ENCODE results near the gene HECA.
A peak's percentile ranks its signal among the peaks of the same experiment; 100 is the strongest.
"Not testable (repeated sequence)": the region's sequence is repeated elsewhere in the genome, so short reads cannot be mapped to it uniquely, and the experiment has no call there.

Gene HECA

DNA sequence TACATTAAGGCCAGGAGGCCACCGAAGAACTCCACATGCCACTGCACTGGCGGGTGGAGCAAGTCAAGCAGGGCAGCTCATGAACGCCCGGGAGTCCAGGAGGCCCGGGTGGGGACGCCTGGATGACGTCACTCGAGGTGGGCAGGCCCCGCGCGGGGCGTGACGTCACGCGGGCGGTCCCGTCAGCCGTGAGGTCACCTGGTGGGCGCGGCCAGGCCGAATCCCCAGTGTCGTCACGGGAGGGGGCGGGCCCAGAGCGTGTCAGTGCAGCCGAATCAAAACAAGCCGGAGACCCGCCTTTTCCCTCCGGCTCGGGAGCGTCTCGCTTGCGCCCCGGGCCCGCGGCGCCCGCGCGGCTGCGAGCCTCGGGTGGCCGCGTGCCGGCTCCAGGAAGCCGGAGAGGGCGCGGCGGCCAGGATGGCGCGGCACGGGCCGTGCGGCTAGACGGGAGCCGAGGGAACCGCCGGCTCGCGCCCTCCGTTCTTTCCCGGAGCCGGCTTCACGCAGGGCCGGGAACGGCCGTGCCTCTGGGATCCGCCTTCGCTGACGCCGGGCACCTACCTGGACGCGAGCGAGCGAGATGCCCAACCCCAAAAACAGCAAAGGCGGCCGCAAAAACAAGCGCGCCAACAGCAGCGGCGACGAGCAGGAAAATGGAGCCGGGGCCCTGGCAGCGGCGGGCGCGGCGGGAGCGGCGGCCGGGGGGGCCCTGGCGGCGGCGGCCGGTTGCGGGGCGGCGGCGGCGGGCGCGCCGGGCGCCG lies at the start of gene HECA:
HECA (plus strand) TSS at position 264 of the 761 bp plus-strand sequence; CDS start at position 581, 317 bp downstream.
- FAIRE-seq, result peak; percentile 80
- peak; percentile 85 for DNase-seq (ENCODE audit: extremely low spot score, insufficient read length, low read depth)

- no peak for FAIRE-seq
These were observed 43.1 kb upstream of the HECA start for GRCh38 chr6:139091826-139092225.

GRCh38 chr6:139099984-139100383 lies 34.9 kb upstream of the HECA start:
- peak; percentile 4 for DNase-seq (ENCODE audit: extremely low spot score, insufficient read length, low read depth)
- FAIRE-seq, result peak; percentile 51

More at GRCh38 chr6:139091826-139092225, 43.1 kb upstream of the HECA start:
- no peak for DNase-seq (ENCODE audit: extremely low spot score, insufficient read length, low read depth)

DNA sequence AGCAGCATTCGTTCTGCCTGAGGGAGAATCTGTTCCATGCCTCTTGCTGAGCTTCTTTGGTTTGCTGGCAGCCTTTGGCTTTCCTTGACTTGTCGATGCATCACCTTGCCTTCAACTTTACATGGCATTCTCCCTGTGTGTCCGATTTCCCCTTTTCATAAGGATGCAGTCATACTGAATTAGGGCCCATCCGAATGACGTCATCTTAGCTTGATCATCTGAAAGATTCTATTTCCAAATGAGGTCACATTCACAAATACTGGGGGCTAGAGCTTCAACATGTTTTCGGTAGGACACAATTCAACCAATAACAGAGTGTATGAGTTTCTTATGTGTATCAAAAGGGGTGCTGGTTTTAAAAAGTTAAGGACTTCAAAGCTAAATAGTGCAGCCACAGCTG lies 27.8 kb upstream of the HECA start:
- FAIRE-seq (no peak), DNase-seq (ENCODE audit: extremely low spot score, insufficient read length, low read depth) (no peak)

DNA sequence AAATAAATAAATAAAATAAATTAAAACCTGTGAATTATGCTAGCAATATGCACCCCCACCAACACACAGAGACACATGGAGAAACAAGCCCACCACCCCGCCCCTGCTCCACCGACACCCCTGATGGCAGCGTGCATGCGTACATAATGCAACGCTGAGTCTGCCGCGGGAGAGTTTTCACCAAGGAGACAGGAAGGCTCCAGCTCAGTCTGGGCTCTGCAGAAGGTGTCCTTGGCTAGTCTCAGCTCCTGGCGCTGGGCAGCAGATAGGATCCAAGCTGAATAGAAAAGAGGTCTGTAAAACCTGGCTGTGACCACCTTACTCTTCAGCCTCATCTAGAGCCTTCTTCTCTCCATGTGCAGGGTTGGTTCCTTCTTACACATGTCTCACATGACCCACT lies 26.5 kb upstream of the HECA start:
- FAIRE-seq (no peak), DNase-seq (ENCODE audit: extremely low spot score, insufficient read length, low read depth) (no peak)

GRCh38 chr6:139109558-139109957 lies 25.3 kb upstream of the HECA start:
- no peak for FAIRE-seq
- DNase-seq (ENCODE audit: extremely low spot score, insufficient read length, low read depth), result no peak

GRCh38 chr6:139112146-139112545 lies 22.7 kb upstream of the HECA start:
- FAIRE-seq, result no peak
- no peak for DNase-seq (ENCODE audit: extremely low spot score, insufficient read length, low read depth)

- DNase-seq (ENCODE audit: extremely low spot score, insufficient read length, low read depth) (no peak), FAIRE-seq (no peak)
These were observed 22.3 kb upstream of the HECA start for GRCh38 chr6:139112561-139112960.

GRCh38 chr6:139114746-139115145 lies 20.1 kb upstream of the HECA start:
- no peak for FAIRE-seq
- no peak for DNase-seq (ENCODE audit: extremely low spot score, insufficient read length, low read depth)

GRCh38 chr6:139115989-139116758 lies 18.7 kb upstream of the HECA start:
- DNase-seq (ENCODE audit: extremely low spot score, insufficient read length, low read depth) (no peak), FAIRE-seq (no peak)

- no peak for FAIRE-seq
These were observed 17.1 kb upstream of the HECA start for GRCh38 chr6:139117734-139118133.

DNA sequence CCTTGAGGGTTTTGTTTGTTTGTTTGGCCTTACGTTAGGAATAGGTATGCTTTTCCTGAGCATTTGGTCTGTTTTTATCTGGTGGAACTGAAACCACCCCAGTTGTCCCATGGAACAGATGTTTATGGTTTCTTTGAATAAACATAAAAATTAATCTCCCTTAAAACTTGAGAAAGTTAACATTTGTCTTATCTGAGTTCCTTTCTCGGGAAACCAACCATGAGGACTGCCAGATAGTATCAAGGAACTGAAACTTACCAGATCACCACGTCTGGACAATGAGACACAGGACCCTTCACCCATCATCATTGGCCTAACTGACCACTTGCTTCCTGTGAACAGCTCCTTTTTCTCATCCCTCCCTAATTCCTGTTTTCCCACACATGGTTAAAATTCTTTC lies 15.3 kb upstream of the HECA start:
- DNase-seq (ENCODE audit: extremely low spot score, insufficient read length, low read depth), result no peak
- FAIRE-seq, result no peak

More at GRCh38 chr6:139117734-139118133, 17.1 kb upstream of the HECA start:
- DNase-seq (ENCODE audit: extremely low spot score, insufficient read length, low read depth), result no peak

GRCh38 chr6:139122823-139123222 lies 12.1 kb upstream of the HECA start:
- not testable (repeated sequence) for DNase-seq (ENCODE audit: extremely low spot score, insufficient read length, low read depth); FAIRE-seq

GRCh38 chr6:139124887-139125672 lies 9.8 kb upstream of the HECA start:
- DNase-seq (ENCODE audit: extremely low spot score, insufficient read length, low read depth) (no peak), FAIRE-seq (peak; percentile 97)

DNA sequence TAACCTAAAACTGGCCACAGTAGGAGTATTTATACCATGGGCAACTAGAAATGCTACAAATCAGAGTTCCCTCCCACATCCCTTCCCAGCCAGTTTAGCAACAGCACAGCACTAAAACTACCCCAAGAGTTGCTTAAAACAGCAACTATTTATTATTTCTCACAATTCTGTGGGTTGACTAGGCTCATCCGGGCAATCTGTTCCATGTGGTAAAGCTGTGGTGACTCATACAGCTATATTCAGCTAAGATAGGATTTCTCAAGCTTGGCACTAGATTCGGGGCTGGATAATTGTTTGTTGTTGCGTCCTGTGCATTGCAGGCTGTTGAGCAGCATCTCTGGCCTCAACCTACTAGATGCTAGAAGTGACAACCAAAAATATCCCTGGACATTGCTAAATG lies 8.6 kb upstream of the HECA start:
- no peak for DNase-seq (ENCODE audit: extremely low spot score, insufficient read length, low read depth)
- no peak for FAIRE-seq

DNA sequence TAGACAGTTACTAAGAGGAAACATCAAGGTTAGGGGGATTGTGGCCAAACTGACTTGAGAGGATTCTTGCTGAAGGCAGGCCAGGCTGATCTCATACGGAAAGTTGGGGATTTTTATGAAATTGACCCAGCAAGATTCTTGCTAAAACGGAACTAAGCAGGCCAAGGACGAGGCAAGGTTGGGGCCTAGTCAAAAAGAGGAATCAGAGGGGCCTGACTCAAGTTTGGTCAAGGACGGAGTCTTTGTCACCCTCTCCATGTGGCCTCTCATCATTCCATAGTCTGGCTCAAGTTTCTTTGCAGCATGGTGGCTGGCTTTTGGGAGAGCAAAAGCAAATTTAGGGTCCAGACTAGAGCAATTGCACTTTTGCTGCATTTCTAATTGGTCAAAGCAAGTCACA lies 7.9 kb upstream of the HECA start:
- no peak for FAIRE-seq
- DNase-seq (ENCODE audit: extremely low spot score, insufficient read length, low read depth), result no peak

DNA sequence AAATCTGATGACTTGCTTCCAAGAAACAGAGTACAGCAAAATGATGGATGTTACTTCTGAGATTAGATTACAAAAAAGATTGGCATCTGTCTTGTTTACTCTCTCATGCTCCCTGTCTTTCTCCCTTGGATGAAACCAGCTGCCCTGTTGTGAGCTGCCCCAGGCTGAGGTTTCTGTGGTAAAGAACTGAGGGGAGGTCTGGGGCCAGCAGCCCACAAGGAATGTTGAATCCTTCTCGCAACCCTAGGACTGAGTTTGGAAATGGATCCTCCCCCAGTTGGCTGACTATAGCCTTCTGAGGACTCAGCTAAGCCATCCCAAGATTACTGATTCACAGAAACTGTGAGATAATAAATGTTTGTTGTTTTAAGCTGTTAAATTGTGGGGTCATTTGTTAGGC lies 5.6 kb upstream of the HECA start:
- DNase-seq (ENCODE audit: extremely low spot score, insufficient read length, low read depth) (no peak), FAIRE-seq (no peak)

DNA sequence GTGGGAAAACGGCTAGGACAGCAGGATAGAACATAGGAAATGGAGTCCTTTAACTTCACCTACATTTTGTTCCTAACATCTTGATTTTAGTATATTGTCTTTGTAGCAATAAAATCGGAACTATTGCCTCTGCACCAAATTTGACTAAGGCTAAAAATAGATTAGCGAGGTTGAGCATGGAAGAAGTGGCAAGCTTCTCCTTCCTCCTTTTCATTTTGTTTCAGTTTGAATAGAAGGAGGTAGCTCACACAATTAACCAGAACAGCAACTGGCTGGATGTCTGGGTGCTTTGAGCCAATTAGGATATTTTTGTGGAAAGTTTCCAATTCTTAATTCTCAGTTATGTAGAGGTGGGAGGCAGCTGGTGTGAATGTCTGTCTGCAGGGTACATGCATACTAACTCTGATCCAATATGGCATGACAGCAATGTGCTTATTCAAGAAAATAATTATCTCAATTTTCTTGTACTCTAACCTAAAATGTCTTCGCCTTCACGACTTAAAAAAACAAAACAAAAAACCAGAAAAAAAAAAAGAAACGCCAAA lies 3.1 kb upstream of the HECA start:
- DNase-seq (ENCODE audit: extremely low spot score, insufficient read length, low read depth), result no peak
- FAIRE-seq, result no peak

GRCh38 chr6:139133262-139134063 lies 1.4 kb upstream of the HECA start:
- FAIRE-seq, result no peak
- DNase-seq (ENCODE audit: extremely low spot score, insufficient read length, low read depth), result no peak

DNA sequence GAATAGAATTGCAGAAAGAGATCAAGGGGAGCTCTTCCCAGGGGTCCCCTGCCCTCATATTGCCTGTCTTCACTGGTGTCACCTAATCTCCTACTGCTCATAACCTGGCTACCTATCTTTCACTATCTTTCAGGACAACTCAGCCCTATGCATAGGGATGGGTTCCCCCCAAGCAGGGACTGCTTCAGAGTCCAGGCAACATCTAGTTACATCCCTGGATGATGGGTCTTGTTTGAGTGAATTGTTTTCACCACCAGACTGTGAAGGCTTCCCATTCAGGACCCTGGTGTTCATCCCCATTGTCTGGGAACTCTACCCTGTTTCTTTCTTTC lies 850 bp upstream of the HECA start:
- no peak for FAIRE-seq
- DNase-seq (ENCODE audit: extremely low spot score, insufficient read length, low read depth), result no peak

Data from GM18507 (cell line).